HCT116 (cell line): Measurements from ENCODE around the gene TBL2. TPM values are rescaled to one million over a fixed set of nuclear protein-coding genes. Genes with fewer than 3 reads are reported as not detected.

Experiments used
- ATAC-seq: fragments of 200-7000 bp; cut with Tn5 transposase; 2 replicates; pipeline ENCODE4 v1.9.1; 2020; ENCODE audit warnings: mild to moderate bottlenecking, moderate library complexity
- BruUV-seq: library from RNA; stranded (reverse); fragments of 400-500 nt; replicated peaks from 2 replicates; lab custom pipeline; 2021; lab: Mats Ljungman, UMichigan
- CTCF ChIA-PET: fragments of 300-600 bp; sonication (Branson Sonifier 250); formaldehyde crosslinking; loops from one replicate; lab custom pipeline; 2021; ENCODE audit warnings: antibody characterized with exemption; lab: Charles Lee
- POLR2A ChIA-PET: fragments of 300-600, 350-600 bp; sonication (Branson Sonifier 250); formaldehyde crosslinking; loops from one replicate; lab custom pipeline; 2021; ENCODE audit warnings: antibody characterized with exemption; lab: Charles Lee
- RAD21 ChIA-PET, 2 experiments: fragments of 300-600 bp; sonication (Branson Sonifier 250); formaldehyde crosslinking; loops; one replicate each; lab custom pipeline; 2023; ENCODE audit warnings: low total read pairs in 2 of 2; ENCODE audit not compliant: uncharacterized antibody in 2 of 2, unreplicated experiment in 2 of 2, low non-redundant PET in 1 of 2; lab: Charles Lee
- DNase-seq: peaks from one replicate; pipeline ENCODE4 v3.0.0-alpha.2; 2010; ENCODE audit warnings: low read depth, low spot score
- H2AFZ ChIP-seq: fragments of 200-600 bp; shearing (Covaris generic), sonication (generic); 2 replicates; pipeline ENCODE4 v1.6.1; 2017; ENCODE audit warnings: low read depth, mixed run types, mixed read lengths, antibody characterized with exemption, low read length; ENCODE audit not compliant: poor library complexity, severe bottlenecking
- H3K27ac ChIP-seq: 2 replicates; pipeline ENCODE4 v1.5.1; 2012; ENCODE audit warnings: low read depth, low read length
- H3K27me3 ChIP-seq: fragments of 200-600 bp; sonication (generic); 2 replicates; pipeline ENCODE4 v1.6.1; 2016; ENCODE audit warnings: mixed run types, low read length, mixed read lengths; ENCODE audit not compliant: insufficient read depth
- H3K36me3 ChIP-seq, 2 experiments: fragments of 200-500 bp in 1 of 2; fragments of 200-600 bp in 1 of 2; sonication (Bioruptor generic) in 1 of 2; sonication (generic) in 1 of 2; 2 replicates each; pipeline versions ENCODE4 v1.5.1 to v1.6.1; 2014 to 2016; ENCODE audit warnings: low read length in 2 of 2, inconsistent platforms in 1 of 2, mixed read lengths in 1 of 2, mixed run types in 1 of 2; ENCODE audit not compliant: insufficient read depth in 2 of 2, control insufficient read depth in 1 of 2
- H3K4me1 ChIP-seq, 2 experiments: fragments of 200-600 bp in 1 of 2; sonication (generic) in 1 of 2; 2 replicates each; pipeline versions ENCODE4 v1.5.1 to v1.6.1; 2012 to 2017; ENCODE audit warnings: low read length in 2 of 2, inconsistent platforms in 1 of 2, mild to moderate bottlenecking in 1 of 2, mixed read lengths in 1 of 2, mixed run types in 1 of 2, moderate library complexity in 1 of 2; ENCODE audit not compliant: insufficient read depth in 2 of 2, control insufficient read depth in 1 of 2
- H3K4me2 ChIP-seq: fragments of 200-600 bp; sonication (generic); 2 replicates; pipeline ENCODE4 v1.6.1; 2017; ENCODE audit warnings: mixed run types, low read length, mixed read lengths
- H3K4me3 ChIP-seq, 2 experiments: fragments of 200-600 bp in 1 of 2; sonication (generic) in 1 of 2; replicated peaks in 1 of 2; 2 replicates each; pipeline ENCODE4 v1.5.1; 2011 to 2016; ENCODE audit warnings: low read length in 2 of 2, control low read depth in 1 of 2, low read depth in 1 of 2, mild to moderate bottlenecking in 1 of 2, mixed read lengths in 1 of 2, mixed run types in 1 of 2
- H3K79me2 ChIP-seq: fragments of 200-600 bp; sonication (generic); 2 replicates; pipeline ENCODE4 v1.6.1; 2017; ENCODE audit warnings: mild to moderate bottlenecking, mixed run types, low read length, moderate library complexity, mixed read lengths; ENCODE audit not compliant: insufficient read depth
- H3K9ac ChIP-seq: fragments of 200-600 bp; sonication (generic); 2 replicates; pipeline ENCODE4 v1.6.1; 2016; ENCODE audit warnings: low read length, mixed read lengths
- H3K9me2 ChIP-seq: fragments of 200-600 bp; sonication (generic), shearing (Covaris generic); 2 replicates; pipeline ENCODE4 v1.6.1; 2017; ENCODE audit warnings: mixed run types, mild to moderate bottlenecking, moderate library complexity; ENCODE audit not compliant: insufficient read depth
- H3K9me3 ChIP-seq, 2 experiments: fragments of 200-500 bp in 1 of 2; fragments of 200-600 bp in 1 of 2; sonication (Bioruptor generic) in 1 of 2; sonication (generic) in 1 of 2; 2 replicates each; pipeline ENCODE4 v1.6.1; 2014 to 2017; ENCODE audit warnings: low read length in 2 of 2, mixed read lengths in 2 of 2, inconsistent platforms in 1 of 2, low read depth in 1 of 2, mild to moderate bottlenecking in 1 of 2, mixed run types in 1 of 2, moderate library complexity in 1 of 2; ENCODE audit not compliant: control insufficient read depth in 1 of 2, insufficient read depth in 1 of 2
- H4K20me1 ChIP-seq: fragments of 200-600 bp; sonication (generic), shearing (Covaris generic); 2 replicates; pipeline ENCODE4 v1.6.1; 2017; ENCODE audit warnings: mixed run types, mild to moderate bottlenecking, moderate library complexity; ENCODE audit not compliant: insufficient read depth
- CBX3 ChIP-seq: IDR thresholded peaks from 2 replicates; pipeline ENCODE4 v1.6.1; 2012; ENCODE audit warnings: low read depth
- CTCF ChIP-seq, 3 experiments: fragments of 200-600 bp in 1 of 3; sonication (generic) in 1 of 3; IDR thresholded peaks in 2 of 3; conservative IDR thresholded peaks in 1 of 3; 2 replicates each; pipeline ENCODE4 v1.5.1; 2012 to 2017; ENCODE audit warnings: low read depth in 2 of 3, low read length in 2 of 3, antibody characterized with exemption in 1 of 3, borderline replicate concordance in 1 of 3, control low read depth in 1 of 3, mild to moderate bottlenecking in 1 of 3, mixed read lengths in 1 of 3, mixed run types in 1 of 3, moderate library complexity in 1 of 3; ENCODE audit not compliant: insufficient read depth in 1 of 3
- REST ChIP-seq: IDR thresholded peaks from 2 replicates; pipeline ENCODE4 v1.6.1; 2012; ENCODE audit warnings: low read depth
- SIN3A ChIP-seq: IDR thresholded peaks from 2 replicates; pipeline ENCODE4 v1.6.1; 2012; ENCODE audit warnings: low read depth
- SP1 ChIP-seq: IDR thresholded peaks from 2 replicates; pipeline ENCODE4 v1.6.1; 2012; ENCODE audit warnings: low read depth
- TCF7L2 ChIP-seq: IDR thresholded peaks from 2 replicates; pipeline ENCODE4 v1.7.0; 2011; ENCODE audit warnings: borderline replicate concordance, inconsistent platforms; ENCODE audit not compliant: insufficient read depth, insufficient read length; ENCODE audit errors: extremely low read depth
- intact Hi-C: fragments of 100-400 bp; cut with micrococcal nuclease; formaldehyde crosslinking; loops from 2 replicates; pipeline ENCODE4 v1.10.0; 2022
- total RNA-seq: library from RNA; stranded (reverse); gene quantifications from one replicate; pipeline ENCODE4 v1.2.1, GENCODE V29; 2021; ENCODE audit not compliant: unreplicated experiment

The TBL2 gene
- total RNA-seq, 1 experiment from 2014 or later, result 55.0 TPM

- Histone ChIP-seq H3K4me1 (peaks cover 6 to 12% of the 10 kb centered on the region in 2 experiments), H3K36me3 (peaks cover 13 to 17% of the 10 kb centered on the region in 2 experiments; a peak in 2 of 4 replicates), H3K4me3 (no peak overlapping the region), H3K9me3 (no peaks in the 10 kb centered on the region), H3K9me2 (no peaks in the 10 kb centered on the region), H3K9ac (no peak overlapping the region), H3K4me2 (no peak overlapping the region), H2AFZ (no peak overlapping the region), H3K27ac (no peak overlapping the region), H3K27me3 (no peaks in the 10 kb centered on the region), H4K20me1 (no peaks in the 10 kb centered on the region), H3K79me2 (no peaks in the 10 kb centered on the region)
- intact Hi-C loops, result no loop called here
- CTCF ChIA-PET, result no interaction called here
- TF ChIP-seq REST (no peak), TCF7L2 (no peak), SP1 (no peak), SIN3A (no peak), CTCF (IDR thresholded peaks at IDR 0.05 in 2 of 3, conservative IDR thresholded peaks at IDR 0.05 in 1 of 3; ENCODE audit: borderline replicate concordance in 1 of 3, insufficient read depth in 1 of 3, low read depth in 2 of 3, low read length in 2 of 3) (no peak), CBX3 (no peak)
- ATAC-seq (no peak), DNase-seq (no peak)
- POLR2A ChIA-PET, result interaction anchor here (0.9 to 4.3 kb wide), 2 partner anchors 9 to 12 kb away, joined by 3 to 18 read pairs; partner anchors contain the start of gene TBL2
- BruUV-seq, result no TSS peak
- RAD21 ChIA-PET, result interaction anchor here in 1 of 2 experiments (0.7 kb wide), 1 partner anchor 12 kb away, joined by 3 read pairs; the partner anchor contains the start of gene TBL2
Measured at GRCh38 chr7:73565675-73566340, 12.6 kb downstream of the TBL2 start.
